C4-2B (cell line): ENCODE data around the gene RNASET2.

Source experiments
- H3K27ac ChIP-seq: fragments of 450-650 bp; 2 replicates; pipeline ENCODE4 v1.5.1; 2017
- CTCF ChIP-seq: fragments of 450-650 bp; conservative IDR thresholded peaks from 2 replicates; pipeline ENCODE4 v1.5.1; 2017; ENCODE audit warnings: mild to moderate bottlenecking
- ZFX ChIP-seq: fragments of 450-650 bp; IDR thresholded peaks from 2 replicates; pipeline ENCODE4 v1.6.1; 2017

The RNASET2 gene

GRCh38 chr6:166957087-166957804 is 896 bp upstream of the RNASET2 start:
- no peak for TF ChIP-seq ZFX
- no peak for TF ChIP-seq CTCF
- H3K27ac ChIP-seq, result peak overlapping the region; percentile 93

GRCh38 chr6:166955865-166956443 is 396 bp downstream of the RNASET2 start:
- H3K27ac ChIP-seq, result peak overlapping the region; percentile 93
- peak; percentile 87; the same call in 1 of the 2 replicates for TF ChIP-seq ZFX
- TF ChIP-seq CTCF, result no peak

GRCh38 chr6:166955121-166955864 is 1.1 kb downstream of the RNASET2 start:
- TF ChIP-seq ZFX, result no peak
- no peak for TF ChIP-seq CTCF
- H3K27ac ChIP-seq, result peak overlapping the region; percentile 93

GRCh38 chr6:166954118-166954713 is 2.1 kb downstream of the RNASET2 start:
- TF ChIP-seq ZFX (no peak), CTCF (no peak)
- H3K27ac ChIP-seq, result no peak overlapping the region; the same call in 1 of the 2 replicates

DNA sequence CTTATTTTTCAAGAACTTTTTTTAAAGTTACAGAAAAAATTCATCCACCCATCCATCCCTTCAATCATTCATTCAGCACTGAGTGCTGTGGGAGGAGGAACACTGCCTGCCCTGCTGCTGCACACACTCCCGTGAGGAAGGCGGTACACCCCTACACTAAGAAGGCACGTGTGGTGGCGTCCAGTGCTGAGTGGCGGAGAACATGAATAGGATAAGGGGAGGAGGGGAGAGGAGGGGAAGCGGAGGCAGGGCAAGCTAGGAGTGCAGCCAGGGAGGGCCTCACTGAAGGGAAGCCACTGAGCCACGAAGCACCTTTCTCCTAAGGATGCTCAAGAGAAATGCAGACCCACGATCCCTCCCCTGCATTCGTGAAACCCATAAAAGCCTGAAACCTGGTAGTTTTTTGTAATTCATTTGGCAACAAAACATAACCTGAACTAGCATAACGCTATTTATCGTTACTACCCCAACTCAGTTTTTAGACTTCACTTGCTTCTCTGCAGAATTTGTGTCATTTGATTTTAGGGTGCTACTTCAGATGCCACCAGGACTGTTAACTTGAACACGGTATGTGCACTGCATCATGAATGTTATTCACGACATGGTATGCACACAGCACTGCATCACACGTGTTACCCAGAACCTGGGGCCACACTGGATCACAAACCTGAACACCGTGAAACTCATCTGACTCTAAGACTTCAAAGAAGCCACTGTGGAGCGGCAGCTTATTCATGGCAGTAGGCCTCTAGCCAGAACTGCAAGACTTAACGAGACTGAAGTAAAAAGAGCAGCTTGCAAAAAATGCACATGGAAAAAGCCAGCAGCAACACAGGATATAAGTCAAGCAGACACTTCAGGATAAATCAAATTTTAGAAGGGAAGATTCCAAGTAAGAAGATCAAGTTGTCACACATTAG is 3.5 kb downstream of the RNASET2 start:
- TF ChIP-seq ZFX (no peak), CTCF (no peak)

DNA sequence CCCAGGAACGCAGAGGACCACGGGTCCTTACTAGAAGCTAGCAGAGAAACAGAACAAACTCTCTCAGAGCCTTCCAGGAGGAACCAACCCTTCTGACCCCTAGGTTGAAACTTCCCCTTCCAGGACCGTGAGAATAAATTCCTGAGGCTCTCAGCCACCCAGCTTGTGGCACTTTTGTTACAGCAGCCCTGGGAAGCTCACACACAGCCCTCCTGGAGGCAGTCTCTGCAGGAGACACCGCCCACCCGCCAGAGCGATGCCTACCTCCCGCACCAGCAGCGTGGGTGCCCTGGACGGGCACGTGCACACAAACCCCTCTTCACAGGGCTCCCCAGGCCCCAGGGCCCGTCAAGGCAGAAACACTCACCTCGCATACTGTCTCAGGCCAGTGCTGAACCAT is 4.2 kb downstream of the RNASET2 start:
- H3K27ac ChIP-seq, result no peak overlapping the region
- no peak for TF ChIP-seq ZFX
- no peak for TF ChIP-seq CTCF

More for the DNA sequence above, 3.5 kb downstream of the RNASET2 start:
- no peak overlapping the region for H3K27ac ChIP-seq
